GM19099 (cell line): Measurements from ENCODE around the gene FNDC3B.
A peak's percentile ranks its signal among the peaks of the same experiment; 100 is the strongest.

ENCODE experiments used
- POLR2A ChIP-seq: IDR thresholded peaks from 3 replicates; pipeline ENCODE4 v1.6.1; 2011; ENCODE audit warnings: low read depth; ENCODE audit not compliant: insufficient read length; ENCODE audit errors: extremely low read depth

FNDC3B gene

DNA sequence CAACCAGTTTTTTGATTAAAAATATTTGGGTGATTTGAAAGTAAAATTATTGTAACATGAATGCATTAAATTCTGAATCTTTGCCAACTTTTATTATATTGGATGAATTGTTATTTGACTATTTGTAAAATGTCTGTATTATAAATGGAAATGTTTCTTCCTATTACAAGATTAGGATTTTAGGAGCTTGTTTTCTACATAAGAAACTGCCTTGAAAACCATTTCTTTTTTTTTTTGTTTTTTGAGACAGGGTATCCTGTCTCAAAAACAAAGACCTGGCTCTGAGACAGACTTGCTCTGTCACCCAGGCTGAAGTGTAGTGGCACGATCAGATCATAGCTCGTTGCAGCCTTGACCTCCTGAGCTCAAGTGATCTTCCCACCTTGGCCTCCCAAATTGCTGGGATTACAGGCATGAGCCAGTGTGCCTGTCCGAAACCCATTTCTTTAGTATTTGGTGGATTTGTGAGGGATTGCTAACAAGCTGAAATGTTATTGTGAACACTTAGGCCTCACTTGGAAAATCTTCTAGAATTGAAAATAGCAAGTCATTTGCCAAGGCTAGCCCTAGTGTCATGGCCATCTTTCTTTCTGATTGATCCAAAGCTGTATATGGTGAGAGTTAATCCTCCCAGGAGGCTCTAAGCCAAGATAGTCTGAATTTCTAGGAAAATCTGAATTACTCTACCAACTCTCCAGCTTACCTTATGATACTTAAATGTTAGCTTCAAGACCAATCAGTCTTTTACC lies 100.3 kb downstream of the FNDC3B start:
- no peak for TF ChIP-seq POLR2A

DNA sequence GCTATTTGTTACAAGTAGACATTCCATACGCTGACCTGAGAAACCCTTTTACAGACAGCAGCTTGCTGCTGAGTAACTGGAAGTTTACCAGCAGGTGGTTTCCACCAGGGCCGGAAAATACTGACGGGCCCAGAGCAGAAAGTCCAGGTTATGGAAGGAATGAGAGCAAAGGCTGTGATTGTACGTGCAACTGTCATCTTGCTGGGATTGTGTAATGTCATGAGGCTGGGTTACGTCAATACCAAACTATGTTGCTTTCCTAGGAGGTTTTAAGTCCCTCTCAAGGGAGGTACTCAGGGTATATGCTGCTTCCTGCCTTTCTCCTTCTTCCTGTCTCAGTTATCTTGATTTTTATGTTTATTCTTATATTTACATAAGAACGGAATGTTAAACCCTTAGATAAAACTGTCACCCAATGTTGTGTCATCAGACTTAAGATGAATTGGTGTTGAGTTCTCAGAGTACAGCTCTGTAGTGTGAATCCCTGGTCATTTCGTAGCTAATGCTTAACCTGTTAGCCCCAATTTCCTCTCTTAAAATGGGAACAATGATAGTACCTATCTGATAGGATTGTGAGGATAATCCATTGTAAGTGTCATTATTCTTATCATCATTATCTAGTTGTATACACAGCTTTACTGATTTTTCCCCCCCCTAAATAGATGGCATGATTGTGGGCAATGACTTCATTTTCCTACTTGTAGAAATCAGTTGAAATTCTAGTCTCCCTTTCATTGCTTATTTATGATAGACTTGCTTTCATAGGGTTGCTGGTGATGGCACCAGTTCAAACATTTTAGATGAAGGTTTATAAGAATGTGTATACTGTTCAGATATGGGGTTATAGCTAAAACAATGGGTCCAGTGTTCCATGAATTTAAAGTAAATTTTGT lies 101.4 kb downstream of the FNDC3B start:
- no peak for TF ChIP-seq POLR2A

DNA sequence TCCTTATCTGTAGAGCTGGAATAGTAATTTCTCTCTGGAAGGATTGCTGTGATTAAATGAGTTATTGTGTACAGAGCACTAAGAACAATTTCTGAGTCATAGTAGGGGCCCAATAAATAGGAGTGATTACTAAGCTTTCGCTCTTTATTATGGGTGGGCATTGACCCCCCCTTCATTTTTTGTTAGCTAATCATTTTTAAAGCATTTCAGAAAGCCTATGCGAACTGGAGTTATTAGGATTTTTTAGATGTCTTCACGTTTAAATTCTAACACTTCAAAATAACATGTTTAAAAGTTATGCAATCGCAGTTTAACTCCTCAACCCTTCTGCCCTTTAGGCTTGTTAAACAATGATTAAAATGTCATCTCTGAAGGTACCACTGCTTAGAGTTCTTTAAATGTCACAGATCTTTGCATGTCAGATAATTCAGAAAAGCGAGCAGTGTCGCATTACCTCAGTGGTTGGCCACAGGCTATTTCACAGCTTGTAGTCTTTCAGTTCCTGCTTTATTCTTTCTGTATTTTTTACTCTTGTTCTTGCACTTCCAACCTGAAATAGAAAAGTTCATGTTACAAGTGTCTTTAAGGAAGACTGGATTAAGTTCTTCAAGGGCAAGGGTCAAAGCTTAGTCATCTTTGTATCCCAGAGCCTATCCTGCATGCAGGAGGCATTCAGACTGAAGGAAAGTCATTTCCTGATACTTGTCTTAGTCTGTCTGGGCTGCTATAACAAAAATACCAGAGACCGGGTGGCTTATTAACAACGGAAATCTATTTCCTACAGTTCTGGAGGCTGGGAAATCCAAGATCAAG lies 102.9 kb downstream of the FNDC3B start:
- TF ChIP-seq POLR2A = peak; percentile 24

DNA sequence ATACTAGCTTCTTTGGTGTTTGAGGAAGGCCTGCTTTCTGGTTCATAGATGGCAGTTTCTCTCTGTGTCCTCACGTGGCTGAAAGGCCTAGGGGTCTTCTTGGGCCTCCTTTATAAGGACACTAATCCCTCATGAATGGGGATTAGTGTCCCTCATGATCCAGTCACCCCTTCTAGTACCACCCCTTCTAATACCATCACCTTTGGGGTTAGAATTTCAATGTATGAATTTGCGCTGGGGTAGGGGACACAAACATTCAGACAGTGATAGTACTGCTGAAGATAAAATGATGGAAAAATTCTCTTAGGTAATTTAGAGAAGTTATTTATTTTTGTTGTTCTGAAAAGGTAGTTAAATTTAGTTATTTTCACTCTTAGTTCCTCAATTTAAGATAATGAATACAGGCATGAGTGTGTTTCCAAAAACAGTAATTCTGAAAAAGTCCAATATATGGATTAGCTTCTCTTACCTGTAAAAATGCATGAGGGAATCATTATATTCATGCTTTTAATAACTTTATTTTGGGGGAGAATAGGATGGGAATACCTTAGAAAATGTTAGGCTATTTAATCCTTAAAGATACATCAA lies 103.6 kb downstream of the FNDC3B start:
- TF ChIP-seq POLR2A = no peak

DNA sequence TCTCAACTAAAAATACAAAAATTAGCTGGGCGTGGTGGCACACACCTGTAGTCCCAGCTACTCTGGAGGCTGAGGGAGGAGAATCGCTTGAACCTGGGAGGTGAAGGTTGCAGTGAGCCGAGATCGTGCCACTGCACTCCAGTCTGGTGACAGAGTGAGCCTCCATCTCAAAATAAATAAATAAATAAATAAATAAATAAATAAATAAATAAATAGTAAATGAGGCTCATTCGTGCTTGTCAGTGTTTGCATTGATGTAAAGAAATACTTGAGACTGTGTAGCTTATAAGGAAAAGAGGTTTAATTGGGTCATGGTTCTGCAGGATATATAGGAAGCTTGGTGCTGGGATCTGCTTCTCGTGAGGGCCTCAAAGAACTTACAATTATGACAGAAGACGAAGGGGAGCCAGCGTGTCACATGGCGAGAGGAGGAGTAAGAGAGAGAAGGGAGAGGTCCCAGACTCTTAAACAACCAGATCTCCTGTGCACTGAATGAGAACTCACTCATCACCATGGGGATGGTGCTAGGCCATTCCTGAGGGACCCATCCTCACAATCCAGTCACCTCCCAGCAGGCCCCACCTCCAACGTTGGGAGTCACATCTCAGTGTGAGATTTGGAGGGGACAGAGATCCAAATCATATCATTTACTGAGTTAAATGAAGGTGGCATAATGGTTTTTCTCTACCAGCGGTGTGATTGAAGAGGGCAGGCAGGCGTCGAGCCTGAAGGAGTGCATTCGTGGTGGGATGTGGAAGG lies 104.5 kb downstream of the FNDC3B start:
- no peak for TF ChIP-seq POLR2A

DNA sequence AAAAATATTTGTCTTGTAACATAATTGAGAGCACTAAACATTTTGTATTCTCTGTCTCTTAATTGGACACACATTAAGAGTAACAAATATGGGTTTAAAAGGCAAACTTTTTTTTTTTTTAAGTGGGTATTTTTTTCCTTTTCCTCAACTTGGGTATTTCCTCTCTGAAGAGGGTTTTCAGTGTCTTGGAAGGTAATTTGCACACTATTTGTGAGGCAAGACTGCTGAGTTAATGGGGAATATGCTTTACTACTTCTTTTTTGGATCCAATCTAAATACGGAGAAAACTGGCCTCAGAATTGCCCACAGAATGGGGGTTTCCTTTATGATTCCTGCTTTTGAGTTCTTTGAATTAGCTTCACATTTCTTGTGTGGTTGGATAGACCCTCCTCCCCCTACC lies 105.2 kb downstream of the FNDC3B start:
- TF ChIP-seq POLR2A = no peak

DNA sequence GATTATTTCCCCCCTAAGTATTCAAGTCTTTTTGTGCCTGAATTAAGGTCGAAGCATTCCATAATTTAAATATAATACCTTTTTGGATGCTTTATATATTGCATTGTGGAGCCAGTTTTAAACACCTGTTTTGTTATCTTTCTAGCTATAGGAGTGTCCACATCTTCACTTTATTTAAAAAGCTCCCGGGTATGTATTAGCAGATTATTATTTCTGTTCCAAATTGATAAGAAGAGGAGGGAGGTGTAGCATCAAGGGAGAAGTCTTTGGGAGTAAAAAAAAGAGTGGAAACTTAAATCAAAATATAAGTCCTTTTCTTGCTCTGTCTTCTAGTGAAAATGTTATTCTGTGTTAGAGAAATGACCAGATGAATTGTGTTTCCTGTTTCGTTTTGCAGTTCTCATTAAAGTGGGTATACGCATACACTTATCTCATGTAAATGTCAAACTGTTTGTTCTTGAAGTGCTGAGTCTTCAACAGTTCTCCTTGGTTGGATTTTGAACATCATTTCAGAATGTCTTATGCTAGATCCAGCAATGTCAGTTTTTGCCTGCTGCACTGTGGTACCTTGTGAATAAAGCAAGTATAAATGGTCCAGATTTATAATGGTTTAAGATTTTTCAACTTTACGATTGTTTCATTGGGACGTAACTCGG lies 105.8 kb downstream of the FNDC3B start:
- TF ChIP-seq POLR2A = no peak

DNA sequence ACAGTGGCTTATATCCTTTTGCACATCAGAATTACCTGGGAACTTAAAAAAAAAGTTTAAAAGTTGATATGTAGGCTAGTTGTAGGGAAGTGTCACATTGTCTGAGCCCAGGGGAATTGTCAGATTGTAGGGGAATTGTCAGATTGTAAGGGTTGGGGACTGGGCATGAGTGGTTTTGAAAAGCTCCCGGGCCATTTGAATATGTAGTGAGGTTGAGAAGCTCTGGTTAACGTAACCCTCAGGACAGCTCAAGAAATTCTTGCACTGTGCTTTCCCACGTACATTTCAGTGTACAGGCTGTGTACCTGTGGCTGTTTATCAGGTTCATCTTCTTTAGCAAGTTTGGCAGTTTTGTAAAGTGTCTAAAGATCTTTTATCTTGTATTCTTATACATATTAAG lies 107.0 kb downstream of the FNDC3B start:
- no peak for TF ChIP-seq POLR2A

DNA sequence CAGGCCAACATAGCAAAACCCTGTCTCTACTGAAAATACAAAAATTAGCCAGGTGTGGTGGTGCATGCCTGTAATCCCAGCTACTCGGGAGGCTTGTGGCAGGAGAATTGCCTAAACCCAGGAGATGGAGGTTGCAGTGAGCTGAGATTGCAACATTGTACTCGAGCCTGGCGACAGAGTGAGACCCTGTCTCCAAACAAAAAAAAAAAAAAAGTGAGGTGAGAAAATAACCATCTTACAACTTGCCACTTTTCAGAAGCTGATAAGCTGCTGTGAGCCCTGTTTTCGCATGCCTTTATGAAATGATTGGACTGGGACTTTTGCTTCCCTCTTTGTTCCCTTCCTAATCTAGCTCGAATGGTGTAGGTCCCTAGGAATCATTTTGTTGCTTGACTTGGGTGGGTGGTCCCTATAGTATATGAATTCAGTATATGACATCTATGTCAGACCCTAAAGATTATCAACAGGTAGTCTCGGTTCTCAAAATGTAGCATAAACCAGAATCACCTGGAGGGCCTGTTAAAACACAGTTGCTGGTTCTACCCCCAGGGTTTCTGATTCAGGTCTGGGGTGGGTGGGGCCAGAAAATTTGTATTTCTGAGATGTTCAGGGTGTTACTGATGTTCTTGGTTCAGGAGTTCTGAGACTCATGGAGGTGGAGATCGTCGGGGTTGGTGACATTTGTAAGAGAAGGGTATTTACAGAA lies 107.9 kb downstream of the FNDC3B start:
- no peak for TF ChIP-seq POLR2A

DNA sequence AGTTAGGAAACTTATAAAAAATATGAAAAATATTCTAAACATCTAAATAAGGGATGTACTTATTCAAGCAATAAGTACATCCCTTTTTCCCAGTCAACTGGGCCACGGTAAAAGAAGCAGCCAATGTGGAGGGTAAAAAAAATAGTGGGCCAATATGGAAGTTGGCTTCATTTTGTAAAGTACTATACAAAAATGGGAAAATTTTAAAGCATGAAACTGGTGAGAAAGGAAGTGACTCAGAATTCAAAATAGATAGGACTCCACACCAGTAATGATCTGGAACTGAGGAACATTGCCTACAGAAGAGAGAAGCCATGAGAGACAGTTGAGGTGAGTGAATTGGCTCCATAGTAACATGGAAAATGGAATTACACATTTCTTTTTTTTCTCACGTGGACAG lies 108.9 kb downstream of the FNDC3B start:
- TF ChIP-seq POLR2A = no peak

DNA sequence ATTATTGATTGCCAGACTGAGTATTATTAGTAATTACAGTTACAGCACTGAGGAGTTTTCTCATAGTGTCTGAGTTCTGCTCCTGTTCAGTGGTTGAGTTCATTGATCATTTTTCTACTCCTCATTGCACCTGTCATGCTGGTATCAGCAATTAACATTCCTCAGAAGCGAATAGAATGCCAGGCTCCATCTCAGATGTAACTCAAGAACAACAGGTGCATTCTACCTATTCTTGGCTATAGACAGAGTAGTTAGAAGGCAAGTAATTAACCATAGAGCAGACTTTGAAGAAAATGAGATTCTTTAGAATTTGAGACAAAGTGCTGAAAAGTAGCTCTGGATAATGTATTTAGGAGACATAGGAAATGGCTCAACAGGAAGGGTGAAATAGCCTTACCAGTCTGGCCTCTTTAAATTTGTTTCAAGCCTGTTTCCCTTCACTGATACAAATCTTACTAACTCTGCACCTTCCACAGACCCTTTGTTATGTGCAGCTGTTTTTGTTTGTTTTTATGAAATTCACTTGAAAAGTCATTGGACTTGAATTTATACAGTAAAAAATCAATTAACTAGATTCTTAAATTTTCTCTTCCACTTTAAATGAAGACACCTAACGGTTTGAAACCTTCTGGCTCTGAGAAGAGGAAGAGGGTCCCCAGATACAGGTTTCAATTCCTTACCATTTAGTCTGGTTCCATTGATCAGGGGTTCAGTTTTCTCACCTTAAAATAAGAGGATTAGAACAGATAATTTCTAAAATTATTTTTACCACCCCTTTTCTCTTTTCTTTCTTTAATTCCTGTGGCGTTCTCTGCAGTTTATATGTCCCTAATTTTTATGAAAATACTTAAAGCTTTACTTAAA lies 109.6 kb downstream of the FNDC3B start:
- no peak for TF ChIP-seq POLR2A

DNA sequence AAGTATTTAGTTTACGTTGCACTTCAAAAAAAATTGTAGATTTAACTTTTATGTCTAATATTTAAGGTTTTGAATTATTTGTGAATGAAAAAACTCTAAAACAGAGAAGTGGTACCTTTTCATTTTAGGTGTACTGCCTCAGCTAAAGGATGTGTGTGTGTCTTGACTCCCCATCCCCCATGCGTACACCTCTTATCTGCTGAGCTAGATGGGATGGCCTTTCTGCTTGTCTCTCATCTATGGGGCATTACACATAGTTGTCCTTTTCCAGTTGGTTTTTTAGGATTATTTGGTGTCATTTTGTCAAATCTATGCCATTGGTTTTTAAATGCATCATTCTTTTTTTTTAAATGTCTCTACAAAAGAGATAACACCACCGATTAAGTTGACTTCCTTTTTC lies 110.9 kb downstream of the FNDC3B start:
- TF ChIP-seq POLR2A = no peak
